Measurements from ENCODE around the gene BTNL3.

DNA sequence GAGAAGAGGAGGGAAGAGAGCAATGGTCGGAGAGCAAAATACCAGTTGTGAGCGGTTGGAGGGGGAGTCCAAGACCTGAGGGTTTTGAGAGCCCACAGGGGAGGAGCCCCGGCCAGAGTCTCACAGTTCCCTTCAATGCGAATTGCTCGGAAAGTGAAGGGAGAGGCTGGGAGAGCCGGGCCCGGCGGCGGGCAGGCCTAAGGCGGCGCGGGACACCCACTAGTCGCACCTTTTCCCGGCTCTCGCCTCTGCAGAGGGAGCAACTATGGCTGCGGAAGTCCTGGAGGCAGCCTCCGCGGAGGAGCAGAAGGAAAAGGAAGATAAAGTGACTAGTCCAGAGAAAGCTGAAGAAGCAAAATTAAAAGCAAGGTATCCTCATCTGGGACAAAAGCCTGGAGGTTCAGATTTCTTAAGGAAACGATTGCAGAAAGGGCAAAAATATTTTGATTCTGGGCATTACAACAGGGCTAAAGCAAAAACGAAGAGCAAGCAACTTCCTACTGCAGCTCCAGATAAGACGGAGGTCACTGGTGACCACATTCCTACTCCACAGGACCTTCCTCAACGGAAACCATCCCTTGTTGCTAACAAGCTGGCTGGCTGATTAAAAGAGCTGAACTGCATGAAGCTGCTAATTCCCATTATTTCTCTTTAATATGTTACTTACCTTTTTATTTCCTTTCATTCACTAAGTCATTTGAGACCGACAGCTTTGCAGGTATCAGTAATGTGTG is 6.5 kb upstream of the BTNL3 start:
- TF ChIP-seq, protein P1, sequence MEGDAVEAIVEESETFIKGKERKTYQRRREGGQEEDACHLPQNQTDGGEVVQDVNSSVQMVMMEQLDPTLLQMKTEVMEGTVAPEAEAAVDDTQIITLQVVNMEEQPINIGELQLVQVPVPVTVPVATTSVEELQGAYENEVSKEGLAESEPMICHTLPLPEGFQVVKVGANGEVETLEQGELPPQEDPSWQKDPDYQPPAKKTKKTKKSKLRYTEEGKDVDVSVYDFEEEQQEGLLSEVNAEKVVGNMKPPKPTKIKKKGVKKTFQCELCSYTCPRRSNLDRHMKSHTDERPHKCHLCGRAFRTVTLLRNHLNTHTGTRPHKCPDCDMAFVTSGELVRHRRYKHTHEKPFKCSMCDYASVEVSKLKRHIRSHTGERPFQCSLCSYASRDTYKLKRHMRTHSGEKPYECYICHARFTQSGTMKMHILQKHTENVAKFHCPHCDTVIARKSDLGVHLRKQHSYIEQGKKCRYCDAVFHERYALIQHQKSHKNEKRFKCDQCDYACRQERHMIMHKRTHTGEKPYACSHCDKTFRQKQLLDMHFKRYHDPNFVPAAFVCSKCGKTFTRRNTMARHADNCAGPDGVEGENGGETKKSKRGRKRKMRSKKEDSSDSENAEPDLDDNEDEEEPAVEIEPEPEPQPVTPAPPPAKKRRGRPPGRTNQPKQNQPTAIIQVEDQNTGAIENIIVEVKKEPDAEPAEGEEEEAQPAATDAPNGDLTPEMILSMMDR (IDR thresholded peaks at IDR 0.05): no peak
- no peak for TF ChIP-seq ZFX (IDR thresholded peaks at IDR 0.05; ENCODE audit: borderline replicate concordance)
